Suprapubic skin (tissue), 4 donors: ENCODE data around the gene KLF13. TPM values are rescaled to one million over a fixed set of nuclear protein-coding genes. Genes with fewer than 3 reads are reported as not detected.
A peak's percentile ranks its signal among the peaks of the same experiment; 100 is the strongest.

Experiments used
- DNase-seq, 2 donors: peaks; one replicate each; pipeline ENCODE4 v3.0.0-alpha.2; 2019; ENCODE audit warnings: low spot score in 2 of 2
- H3K27ac ChIP-seq: fragments of 200-600 bp; sonication (generic); one replicate; pipeline ENCODE4 v1.5.1; 2019
- H3K27me3 ChIP-seq: fragments of 200-600 bp; sonication (generic); one replicate; pipeline ENCODE4 v1.5.1; 2019
- H3K36me3 ChIP-seq: fragments of 200-600 bp; sonication (generic); one replicate; pipeline ENCODE4 v1.5.1; 2019
- H3K4me1 ChIP-seq: fragments of 200-600 bp; sonication (generic); one replicate; pipeline ENCODE4 v1.5.1; 2019
- H3K4me3 ChIP-seq: fragments of 200-600 bp; sonication (generic); one replicate; pipeline ENCODE4 v1.5.1; 2019; ENCODE audit warnings: mild to moderate bottlenecking
- H3K9me3 ChIP-seq: fragments of 200-600 bp; sonication (generic); one replicate; pipeline ENCODE4 v1.5.1; 2019
- CTCF ChIP-seq, 2 donors: fragments of 200-600 bp in 1 of 2; fragments of 450-650 bp in 1 of 2; sonication (generic) in 1 of 2; IDR thresholded peaks; one replicate each; pipeline ENCODE4 v1.5.1; 2016 to 2019; ENCODE audit warnings: antibody characterized with exemption in 2 of 2, mild to moderate bottlenecking in 1 of 2, moderate library complexity in 1 of 2
- EP300 ChIP-seq: sonication (generic); formaldehyde crosslinking; IDR thresholded peaks from one replicate; pipeline ENCODE4 v1.6.1; 2017; ENCODE audit warnings: antibody characterized with exemption
- POLR2A ChIP-seq, 2 donors: fragments of 450-650 bp; IDR thresholded peaks; one replicate each; pipeline ENCODE4 v1.6.1; 2017; ENCODE audit warnings: antibody characterized with exemption in 2 of 2, mild to moderate bottlenecking in 2 of 2, moderate library complexity in 2 of 2
- POLR2AphosphoS5 ChIP-seq, 3 donors: sonication (generic); formaldehyde crosslinking; IDR thresholded peaks; one replicate each; pipeline ENCODE4 v1.6.1; 2017; ENCODE audit warnings: antibody characterized with exemption in 3 of 3
- WGBS: methylation state at CpG from one replicate; pipeline ENCODE4 v1.1.5; 2018; 5-methylcytosine and 5-hydroxymethylcytosine counted together
- total RNA-seq, 4 donors: library from RNA; depleted of rRNA; stranded (reverse); fragments of >200 nt; gene quantifications; one replicate each; pipeline ENCODE4 v1.1.0, GENCODE V29; 2016

KLF13 gene
- total RNA-seq, 4 donors from 2014 or later, result 141 to 162 (median 145) TPM

DNA sequence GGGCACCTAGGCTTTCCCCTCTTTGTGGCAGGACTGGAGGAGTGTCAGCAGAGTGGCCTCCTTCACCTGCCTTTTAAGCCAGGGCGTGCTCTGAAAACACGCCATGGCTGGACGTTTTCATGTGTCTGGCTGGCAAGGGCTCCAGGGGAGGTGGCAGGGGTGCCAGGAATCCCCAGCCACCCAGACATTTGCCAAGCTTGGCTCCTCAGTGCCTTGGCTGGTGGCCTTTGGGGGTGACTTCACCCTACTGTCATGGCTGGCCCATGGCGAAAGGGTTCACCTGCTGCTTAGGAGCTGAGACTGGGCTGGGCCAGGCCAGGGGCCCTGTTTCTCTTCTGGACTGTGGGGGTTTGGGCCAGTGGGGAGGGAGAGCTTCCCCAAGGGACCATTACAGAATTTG lies 17.6 kb downstream of the KLF13 start:
- Histone ChIP-seq H3K36me3 (peaks cover 9% of the 10 kb centered on the region), H3K4me3 (peak overlapping the region; percentile 42), H3K9me3 (no peaks in the 10 kb centered on the region), H3K4me1 (peaks cover 100% of the 10 kb centered on the region), H3K27me3 (no peaks in the 10 kb centered on the region), H3K27ac (peak overlapping the region; percentile 77)
- WGBS, result no CpG with 5 or more reads among the region's 4 CpGs
- DNase-seq, result no peak
- TF ChIP-seq EP300 (no peak), POLR2AphosphoS5 (IDR thresholded peaks at IDR 0.05) (no peak), POLR2A (IDR thresholded peaks at IDR 0.05) (no peak), CTCF (IDR thresholded peaks at IDR 0.05) (no peak)

DNA sequence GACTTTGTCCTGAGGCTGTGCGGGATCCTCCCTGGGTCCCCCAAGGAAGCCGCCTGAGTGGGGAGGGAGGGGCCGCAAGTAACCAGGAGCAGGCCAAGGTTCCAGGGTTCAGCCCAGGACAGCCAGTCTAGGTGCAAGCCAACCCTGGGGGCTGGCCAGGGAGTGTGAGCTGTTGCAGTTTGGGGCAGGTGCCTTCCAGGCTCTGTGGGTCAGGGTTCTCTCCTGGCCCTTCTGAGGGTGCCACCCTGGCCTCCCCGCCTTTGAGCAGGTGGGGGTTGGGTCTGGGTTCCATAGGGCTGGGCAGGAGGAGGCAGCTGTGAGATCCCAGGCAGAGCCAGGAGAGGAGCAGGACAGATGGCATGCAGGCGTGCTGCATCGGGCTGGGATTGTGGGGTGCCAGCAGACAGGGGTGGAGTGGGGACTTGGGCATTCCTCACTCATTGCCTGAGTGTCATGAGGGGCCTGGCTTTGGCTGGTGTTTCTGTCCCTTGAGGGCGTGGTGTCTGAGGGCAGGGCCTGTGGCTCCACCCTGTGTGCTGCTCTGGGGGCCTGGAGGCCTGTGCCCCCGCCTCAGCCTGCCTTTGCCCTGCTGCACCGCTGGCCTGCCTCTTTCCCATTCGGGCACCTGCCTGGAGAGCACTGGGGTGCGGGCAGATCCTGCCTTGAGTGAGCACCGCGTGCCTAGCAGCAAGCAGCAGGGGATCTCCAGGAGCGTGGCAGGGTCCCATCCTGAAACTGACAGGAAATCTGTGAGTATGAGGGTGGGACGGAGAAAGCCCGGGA lies 18.4 kb downstream of the KLF13 start:
- Histone ChIP-seq H3K27ac (peak overlapping the region; percentile 77), H3K36me3 (peaks cover 9% of the 10 kb centered on the region), H3K4me3 (peak overlapping the region; percentile 42), H3K9me3 (no peaks in the 10 kb centered on the region), H3K27me3 (no peaks in the 10 kb centered on the region), H3K4me1 (peaks cover 100% of the 10 kb centered on the region)
- no peak for TF ChIP-seq EP300
- no peak for TF ChIP-seq CTCF (IDR thresholded peaks at IDR 0.05)
- peak in 1 of 2 donors; percentile 78 for DNase-seq
- WGBS, result 44% methylated on average over 15 of the region's 16 CpGs

- DNase-seq, result no peak
Observed at GRCh38 chr15:31345606-31346366, 19.2 kb downstream of the KLF13 start.

GRCh38 chr15:31346367-31347066 lies 19.9 kb downstream of the KLF13 start:
- Histone ChIP-seq H3K27ac (peak overlapping the region; percentile 77), H3K36me3 (peaks cover 9% of the 10 kb centered on the region), H3K27me3 (no peaks in the 10 kb centered on the region), H3K4me1 (peaks cover 100% of the 10 kb centered on the region), H3K9me3 (no peaks in the 10 kb centered on the region), H3K4me3 (peak overlapping the region; percentile 42)
- DNase-seq, result no peak
- no peak for TF ChIP-seq CTCF (IDR thresholded peaks at IDR 0.05)
- no peak for TF ChIP-seq POLR2A (IDR thresholded peaks at IDR 0.05)
- no peak for TF ChIP-seq EP300
- TF ChIP-seq POLR2AphosphoS5 (IDR thresholded peaks at IDR 0.05), result no peak
- WGBS, result 75% methylated on average over 14 of the region's 14 CpGs

More at GRCh38 chr15:31345606-31346366, 19.2 kb downstream of the KLF13 start:
- 74% methylated on average over 9 of the region's 19 CpGs for WGBS
- Histone ChIP-seq H3K4me1 (peaks cover 100% of the 10 kb centered on the region), H3K9me3 (no peaks in the 10 kb centered on the region), H3K27me3 (no peaks in the 10 kb centered on the region), H3K4me3 (peak overlapping the region; percentile 42), H3K36me3 (peaks cover 9% of the 10 kb centered on the region), H3K27ac (peak overlapping the region; percentile 77)
- TF ChIP-seq POLR2A (IDR thresholded peaks at IDR 0.05), result no peak

GRCh38 chr15:31347067-31347975 lies 20.7 kb downstream of the KLF13 start:
- H3K36me3 ChIP-seq, result peaks cover 9% of the 10 kb centered on the region
- H3K9me3 ChIP-seq, result no peaks in the 10 kb centered on the region
- no peaks in the 10 kb centered on the region for H3K27me3 ChIP-seq
- no peak for DNase-seq
- no peak overlapping the region for H3K4me3 ChIP-seq
- H3K4me1 ChIP-seq, result peaks cover 100% of the 10 kb centered on the region
- peak overlapping the region; percentile 61 for H3K27ac ChIP-seq
- TF ChIP-seq POLR2AphosphoS5 (IDR thresholded peaks at IDR 0.05) (no peak), POLR2A (IDR thresholded peaks at IDR 0.05) (no peak), CTCF (IDR thresholded peaks at IDR 0.05) (no peak), EP300 (no peak)
- 73% methylated on average over 12 of the region's 14 CpGs for WGBS
